IPS-15b (cell line): ENCODE results near the gene CPED1.
"Not testable (repeated sequence)": the region's sequence is repeated elsewhere in the genome, so short reads cannot be mapped to it uniquely, and the experiment has no call there.

Experiments
- H3K27me3 ChIP-seq: one replicate; pipeline ENCODE4 v1.6.1; 2013; ENCODE audit warnings: low read length; ENCODE audit not compliant: control insufficient read depth, insufficient read depth
- H3K36me3 ChIP-seq: one replicate; pipeline ENCODE4 v1.6.1; 2013; ENCODE audit warnings: low read length; ENCODE audit not compliant: control insufficient read depth, insufficient read depth
- H3K4me1 ChIP-seq: one replicate; pipeline ENCODE4 v1.6.1; 2013; ENCODE audit warnings: mild to moderate bottlenecking, low read length; ENCODE audit not compliant: control insufficient read depth, insufficient read depth
- H3K4me3 ChIP-seq: one replicate; pipeline ENCODE4 v1.5.1; 2013; ENCODE audit warnings: low read depth, low read length
- H3K9ac ChIP-seq: one replicate; pipeline ENCODE4 v1.6.1; 2013; ENCODE audit warnings: low read depth, mild to moderate bottlenecking, low read length
- H3K9me3 ChIP-seq: one replicate; pipeline ENCODE4 v1.6.1; 2013; ENCODE audit warnings: mild to moderate bottlenecking, low read length; ENCODE audit not compliant: control insufficient read depth, insufficient read depth

Gene CPED1

DNA sequence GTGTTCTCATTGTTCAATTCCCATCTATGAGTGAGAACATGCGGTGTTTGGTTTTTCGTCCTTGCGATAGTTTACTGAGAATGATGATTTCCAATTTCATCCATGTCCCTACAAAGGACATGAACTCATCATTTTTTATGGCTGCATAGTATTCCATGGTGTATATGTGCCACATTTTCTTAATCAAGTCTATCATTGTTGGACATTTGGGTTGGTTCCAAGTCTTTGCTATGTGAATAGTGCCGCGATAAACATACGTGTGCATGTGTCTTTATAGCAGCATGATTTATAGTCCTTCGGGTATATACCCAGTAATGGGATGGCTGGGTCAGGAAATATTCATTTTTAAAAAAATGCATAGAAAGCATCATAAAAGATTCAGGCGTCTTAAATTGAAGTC lies 4.9 kb upstream of the CPED1 start:
- not testable (repeated sequence) for H3K4me3 ChIP-seq, H3K9ac ChIP-seq, H3K36me3 ChIP-seq, H3K9me3 ChIP-seq, H3K27me3 ChIP-seq, H3K4me1 ChIP-seq

DNA sequence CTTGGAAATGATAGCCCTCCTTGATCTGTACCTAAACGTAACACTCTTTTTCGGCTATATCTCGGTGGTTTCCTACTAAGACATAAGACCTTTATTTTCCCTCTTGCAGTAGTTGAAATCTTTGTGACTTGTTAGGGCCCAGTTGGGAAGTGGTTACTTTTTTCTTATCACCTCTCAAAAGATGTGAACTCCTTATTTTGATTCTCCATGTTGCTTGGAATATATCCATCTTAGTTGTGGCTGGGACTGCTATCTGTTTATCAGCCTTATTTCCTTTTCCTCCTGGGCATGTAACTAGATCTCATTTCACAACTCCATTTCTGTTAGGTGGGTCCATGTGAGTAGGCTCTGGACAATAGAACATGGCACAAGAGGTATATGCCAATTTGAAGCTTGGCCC lies 4.1 kb upstream of the CPED1 start:
- Histone ChIP-seq H3K27me3 (peaks cover 17% of the 10 kb centered on the region), H3K4me1 (peaks cover 10% of the 10 kb centered on the region), H3K36me3 (no peaks in the 10 kb centered on the region), H3K9ac (no peak overlapping the region), H3K9me3 (no peaks in the 10 kb centered on the region), H3K4me3 (no peak overlapping the region)

- Histone ChIP-seq H3K4me1 (peaks cover 10% of the 10 kb centered on the region), H3K27me3 (peaks cover 23% of the 10 kb centered on the region), H3K9me3 (no peaks in the 10 kb centered on the region), H3K9ac (no peak overlapping the region), H3K36me3 (no peaks in the 10 kb centered on the region), H3K4me3 (no peak overlapping the region)
These were observed 3.3 kb upstream of the CPED1 start for GRCh38 chr7:120985130-120985758.

DNA sequence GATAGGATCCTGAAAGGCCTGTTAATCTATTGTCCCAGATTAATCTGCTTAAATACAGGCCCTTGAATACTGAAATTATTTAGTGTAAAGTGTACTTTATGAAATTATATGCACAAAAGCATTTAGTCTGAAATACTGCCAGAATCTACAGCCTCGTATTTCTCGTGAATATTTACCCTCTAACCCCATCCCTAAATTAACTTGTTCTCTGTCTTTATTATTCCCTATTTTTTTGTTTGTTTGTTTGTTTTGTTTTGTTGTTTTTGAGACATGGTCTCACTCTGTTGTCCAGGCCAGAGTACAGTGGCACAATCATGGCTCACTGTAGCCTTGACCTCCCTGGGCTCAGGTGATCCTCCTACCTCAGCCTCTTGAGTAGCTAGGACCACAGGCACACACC lies 2.7 kb upstream of the CPED1 start:
- no peak overlapping the region for H3K9ac ChIP-seq
- no peaks in the 10 kb centered on the region for H3K36me3 ChIP-seq
- H3K27me3 ChIP-seq = peaks cover 23% of the 10 kb centered on the region
- H3K9me3 ChIP-seq = no peaks in the 10 kb centered on the region
- H3K4me3 ChIP-seq = no peak overlapping the region
- peaks cover 10% of the 10 kb centered on the region for H3K4me1 ChIP-seq

DNA sequence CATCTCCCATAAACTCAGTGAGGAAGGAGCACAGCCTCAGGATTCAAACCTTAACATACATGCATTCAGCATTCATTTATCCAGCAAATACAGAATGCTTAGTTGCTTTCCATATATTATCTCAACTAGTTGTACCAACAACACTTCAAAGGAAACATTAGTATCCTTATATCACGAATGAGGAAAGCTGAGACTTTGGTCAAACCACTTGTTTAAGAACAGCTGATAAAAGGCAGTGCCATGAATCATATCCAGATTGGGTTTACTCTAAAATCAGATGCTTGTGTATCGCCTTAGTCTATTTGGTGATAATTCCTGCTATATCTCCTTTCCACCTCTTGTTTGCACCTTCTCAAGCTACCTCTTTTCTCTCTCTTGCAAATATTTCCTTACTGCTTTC lies 1.9 kb upstream of the CPED1 start:
- Histone ChIP-seq H3K9me3 (no peaks in the 10 kb centered on the region), H3K36me3 (no peaks in the 10 kb centered on the region), H3K9ac (no peak overlapping the region), H3K27me3 (peaks cover 23% of the 10 kb centered on the region), H3K4me3 (no peak overlapping the region), H3K4me1 (peaks cover 10% of the 10 kb centered on the region)

GRCh38 chr7:120987280-120987679 lies 1.2 kb upstream of the CPED1 start:
- Histone ChIP-seq H3K9ac (no peak overlapping the region), H3K4me3 (no peak overlapping the region), H3K4me1 (peaks cover 10% of the 10 kb centered on the region), H3K36me3 (no peaks in the 10 kb centered on the region), H3K27me3 (peaks cover 23% of the 10 kb centered on the region), H3K9me3 (no peaks in the 10 kb centered on the region)

GRCh38 chr7:120987683-120988590 lies 574 bp upstream of the CPED1 start:
- peaks cover 10% of the 10 kb centered on the region for H3K4me1 ChIP-seq
- H3K4me3 ChIP-seq = peak overlapping the region; percentile 50
- H3K36me3 ChIP-seq = no peaks in the 10 kb centered on the region
- H3K9me3 ChIP-seq = no peaks in the 10 kb centered on the region
- H3K27me3 ChIP-seq = peaks cover 23% of the 10 kb centered on the region
- no peak overlapping the region for H3K9ac ChIP-seq

DNA sequence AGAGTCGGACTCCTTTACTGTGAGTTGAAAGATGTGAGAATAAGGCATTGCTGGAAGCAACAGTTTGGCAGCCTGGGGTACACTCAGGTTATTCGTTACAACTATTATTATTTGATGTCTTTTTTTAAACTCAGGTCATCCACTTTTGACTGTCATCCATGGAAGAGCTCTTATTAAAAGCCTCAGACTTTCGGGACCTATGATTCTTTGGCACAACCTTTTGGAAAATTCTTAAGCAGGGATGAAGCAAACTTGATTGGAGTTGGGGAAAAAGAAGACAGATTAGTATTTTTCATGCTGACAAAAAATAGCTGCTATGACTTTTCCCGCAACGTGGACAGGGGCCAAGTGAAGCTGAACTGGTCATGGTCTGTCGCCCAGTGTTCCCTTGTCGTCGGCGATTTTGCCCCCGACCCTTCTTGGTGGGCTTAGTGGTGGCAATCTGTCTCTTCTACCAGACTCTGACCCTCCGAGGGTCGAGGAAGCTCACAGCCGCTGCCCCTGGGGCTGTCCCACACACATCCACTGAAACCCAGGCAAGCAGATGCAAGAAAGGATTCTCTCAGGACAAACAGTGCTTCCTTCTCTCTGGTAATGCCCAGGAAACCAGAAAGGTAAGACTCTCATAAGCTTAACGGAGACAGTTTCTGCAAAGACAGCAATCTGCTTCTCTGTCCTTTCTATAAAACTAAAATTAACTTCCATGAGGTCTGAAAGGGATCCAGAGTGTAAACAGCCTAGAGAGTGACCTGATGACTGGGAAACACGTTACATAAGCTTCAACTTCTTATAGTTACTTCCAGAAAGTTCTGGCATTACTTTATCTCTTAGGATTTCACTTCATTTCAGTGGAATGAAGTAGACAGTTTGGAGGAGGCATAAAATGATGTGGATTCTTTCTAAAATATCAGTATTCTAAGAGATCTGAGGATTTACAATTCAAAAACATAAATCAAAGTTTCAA lies 1.0 kb downstream of the CPED1 start:
- Histone ChIP-seq H3K4me1 (peaks cover 10% of the 10 kb centered on the region), H3K9me3 (no peaks in the 10 kb centered on the region), H3K9ac (no peak overlapping the region), H3K4me3 (peak overlapping the region; percentile 50), H3K36me3 (no peaks in the 10 kb centered on the region), H3K27me3 (peaks cover 23% of the 10 kb centered on the region)

DNA sequence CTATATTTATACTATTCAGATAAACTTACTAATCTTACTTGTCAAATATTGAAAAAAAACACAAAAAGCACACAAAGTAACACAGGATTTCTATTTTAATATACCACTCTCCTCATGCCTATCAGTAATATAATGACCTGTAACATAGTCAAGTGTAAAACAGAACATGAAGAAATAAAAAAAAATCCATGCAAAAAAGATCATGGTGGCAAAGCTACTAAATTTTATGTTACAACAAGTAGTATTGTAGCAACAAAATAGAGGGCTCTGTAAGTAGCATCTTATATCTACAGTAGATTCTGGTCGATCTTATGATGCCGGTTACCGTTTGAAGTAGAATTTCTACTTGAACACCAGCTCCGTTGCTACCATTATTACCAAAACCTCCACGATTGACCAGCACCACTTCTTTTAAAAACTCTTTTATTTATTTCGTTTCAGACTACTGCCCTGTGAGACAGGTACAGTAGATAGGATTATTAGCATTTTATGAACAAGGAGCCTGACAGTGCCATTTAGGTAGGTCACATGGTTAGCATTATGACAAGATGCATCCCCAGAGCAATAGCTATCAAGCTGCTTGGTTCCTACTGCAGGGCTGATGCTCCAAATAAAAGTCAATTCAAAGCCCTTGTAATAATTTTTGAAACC lies 2.1 kb downstream of the CPED1 start:
- Histone ChIP-seq H3K27me3 (peaks cover 23% of the 10 kb centered on the region), H3K9me3 (no peaks in the 10 kb centered on the region), H3K4me3 (no peak overlapping the region), H3K4me1 (peaks cover 10% of the 10 kb centered on the region), H3K36me3 (no peaks in the 10 kb centered on the region), H3K9ac (no peak overlapping the region)

DNA sequence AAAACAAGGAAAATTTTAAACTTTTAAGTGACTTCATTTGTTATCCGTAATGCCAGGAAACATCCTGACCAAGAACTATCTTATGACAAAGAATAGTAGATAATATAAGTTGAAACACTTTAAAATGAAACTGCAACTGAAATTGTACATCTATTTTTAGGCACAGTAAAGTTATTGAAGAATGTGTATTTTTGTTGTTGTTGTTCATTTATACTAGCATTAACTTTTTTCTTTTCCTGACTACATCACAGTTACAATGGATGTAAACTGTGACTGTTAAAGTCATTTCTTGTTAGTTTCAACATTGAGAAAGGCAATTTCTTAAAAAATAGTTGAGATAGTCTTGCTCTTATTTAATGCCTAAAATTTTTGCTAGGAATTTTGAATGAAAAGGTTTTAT lies 2.6 kb downstream of the CPED1 start:
- Histone ChIP-seq H3K9me3 (no peaks in the 10 kb centered on the region), H3K27me3 (peaks cover 23% of the 10 kb centered on the region), H3K9ac (no peak overlapping the region), H3K4me3 (no peak overlapping the region), H3K4me1 (peaks cover 10% of the 10 kb centered on the region), H3K36me3 (no peaks in the 10 kb centered on the region)

- peaks cover 23% of the 10 kb centered on the region for H3K27me3 ChIP-seq
- no peaks in the 10 kb centered on the region for H3K36me3 ChIP-seq
- H3K9ac ChIP-seq = no peak overlapping the region
- peaks cover 10% of the 10 kb centered on the region for H3K4me1 ChIP-seq
- no peak overlapping the region for H3K4me3 ChIP-seq
- H3K9me3 ChIP-seq = no peaks in the 10 kb centered on the region
These were observed 3.1 kb downstream of the CPED1 start for GRCh38 chr7:120991581-120991980.
